Endothelial cell of umbilical vein (primary cell): ENCODE data around the gene VPS54. TPM values are rescaled to one million over a fixed set of nuclear protein-coding genes. Genes with fewer than 3 reads are reported as not detected.

ENCODE experiments used
- BruUV-seq: library from RNA; stranded (reverse); fragments of 400-500 nt; replicated peaks from 2 replicates; lab custom pipeline; 2021; lab: Mats Ljungman, UMichigan
- CTCF ChIA-PET: fragments of 300-600, 350-600 bp; sonication (Branson Sonifier 250); formaldehyde crosslinking; loops from one replicate; lab custom pipeline; 2021; ENCODE audit warnings: antibody characterized with exemption, inconsistent platforms; lab: Charles Lee
- POLR2A ChIA-PET: fragments of 300-600, 350-600 bp; sonication (Branson Sonifier 250); formaldehyde crosslinking; loops from one replicate; lab custom pipeline; 2021; ENCODE audit warnings: antibody characterized with exemption, inconsistent platforms; lab: Charles Lee
- DNase-seq: peaks from one replicate; pipeline ENCODE4 v3.0.0-alpha.2; 2011; ENCODE audit warnings: low read depth, low spot score
- FAIRE-seq: peaks from 2 replicates; lab custom pipeline; 2011; peaks lifted over from hg19 to GRCh38; lab: Jason Lieb, UNC
- H2AFZ ChIP-seq: 2 replicates; pipeline ENCODE4 v1.6.0; 2012; ENCODE audit warnings: low read depth, low read length, control low read depth, inconsistent platforms
- H3K27ac ChIP-seq: 2 replicates; pipeline ENCODE4 v1.5.1; 2011; ENCODE audit warnings: low read depth, mild to moderate bottlenecking, control low read depth, low read length, moderate library complexity; ENCODE audit not compliant: insufficient read depth
- H3K27me3 ChIP-seq, 2 experiments: 2 replicates each; pipeline versions ENCODE4 v1.6.0 to v1.6.1; 2011; ENCODE audit warnings: low read length in 2 of 2, mixed read lengths in 1 of 2; ENCODE audit not compliant: control insufficient read depth in 2 of 2, insufficient read depth in 2 of 2
- H3K36me3 ChIP-seq, 2 experiments: 2 replicates in 1 of 2; 3 replicates in 1 of 2; pipeline ENCODE4 v1.5.1; 2011; ENCODE audit warnings: low read length in 2 of 2, mild to moderate bottlenecking in 1 of 2, moderate library complexity in 1 of 2; ENCODE audit not compliant: control insufficient read depth in 2 of 2, insufficient read depth in 2 of 2; ENCODE audit errors: extremely low read depth in 1 of 2
- H3K4me1 ChIP-seq: 3 replicates; pipeline ENCODE4 v1.5.1; 2011; ENCODE audit warnings: mild to moderate bottlenecking, low read length; ENCODE audit not compliant: control insufficient read depth, insufficient read depth; ENCODE audit errors: extremely low read depth
- H3K4me2 ChIP-seq: 2 replicates; pipeline ENCODE4 v1.6.1; 2011; ENCODE audit warnings: low read length, control low read depth, mixed read lengths; ENCODE audit not compliant: insufficient read depth
- H3K4me3 ChIP-seq, 3 experiments: fragments of 200-600 bp in 1 of 3; sonication (generic), shearing (Covaris generic) in 1 of 3; replicated peaks in 1 of 3; 2 replicates each; pipeline ENCODE4 v1.5.1; 2011 to 2016; ENCODE audit warnings: control low read depth in 3 of 3, low read length in 3 of 3, mild to moderate bottlenecking in 2 of 3, inconsistent platforms in 1 of 3, low read depth in 1 of 3, moderate library complexity in 1 of 3; ENCODE audit not compliant: insufficient read depth in 1 of 3
- H3K79me2 ChIP-seq: 2 replicates; pipeline ENCODE4 v1.6.0; 2012; ENCODE audit warnings: low read length, inconsistent platforms; ENCODE audit not compliant: control insufficient read depth, insufficient read depth
- H3K9ac ChIP-seq: replicated peaks from 2 replicates; pipeline ENCODE3; 2011; ENCODE audit warnings: low read length, control low read depth; ENCODE audit not compliant: insufficient read depth; ENCODE audit errors: extremely low read depth
- H3K9me1 ChIP-seq: replicated peaks from 3 replicates; pipeline ENCODE4 v1.6.0; 2011; ENCODE audit warnings: mild to moderate bottlenecking, low read length; ENCODE audit not compliant: control insufficient read depth, insufficient read depth; ENCODE audit errors: extremely low read depth
- H3K9me3 ChIP-seq: replicated peaks from 2 replicates; pipeline ENCODE4 v1.5.1; 2012; ENCODE audit warnings: low read length, inconsistent platforms; ENCODE audit not compliant: control insufficient read depth, insufficient read depth
- H4K20me1 ChIP-seq: replicated peaks from 2 replicates; pipeline ENCODE3; 2011; ENCODE audit warnings: mild to moderate bottlenecking, low read length; ENCODE audit not compliant: control insufficient read depth, insufficient read depth; ENCODE audit errors: extremely low read depth
- EZH2 ChIP-seq: IDR thresholded peaks from 2 replicates; pipeline ENCODE4 v1.6.1; 2012; ENCODE audit warnings: borderline replicate concordance, low read depth, mild to moderate bottlenecking, moderate library complexity, low read length, inconsistent platforms; ENCODE audit not compliant: severe bottlenecking
- FOS ChIP-seq: IDR thresholded peaks from 2 replicates; pipeline ENCODE4 v1.6.1; 2011; ENCODE audit warnings: mild to moderate bottlenecking, low read length, moderate library complexity, borderline replicate concordance; ENCODE audit not compliant: insufficient read depth
- GATA2 ChIP-seq: IDR thresholded peaks from 2 replicates; pipeline ENCODE4 v1.7.0; 2011; ENCODE audit warnings: low read depth, mild to moderate bottlenecking, moderate library complexity, mixed read lengths, low read length; ENCODE audit not compliant: insufficient read length, insufficient read depth
- JUN ChIP-seq: IDR thresholded peaks from 2 replicates; pipeline ENCODE4 v1.6.1; 2011; ENCODE audit warnings: borderline replicate concordance, low read depth; ENCODE audit not compliant: insufficient read length, insufficient read depth
- MYC ChIP-seq: IDR thresholded peaks from one replicate; pipeline ENCODE4 v1.6.1; 2011; ENCODE audit warnings: mild to moderate bottlenecking, low read depth, low read length
- POLR2A ChIP-seq: IDR thresholded peaks from 2 replicates; pipeline ENCODE4 v1.6.1; 2012; ENCODE audit warnings: low read depth, mild to moderate bottlenecking, control low read depth, low read length
- POLR2AphosphoS5 ChIP-seq: IDR thresholded peaks from 2 replicates; pipeline ENCODE4 v1.6.1; 2012; ENCODE audit warnings: low read depth, mild to moderate bottlenecking, control low read depth, low read length, moderate library complexity; ENCODE audit not compliant: insufficient read depth
- dilution Hi-C: fragments of 300-500 bp; cut with MboI; formaldehyde crosslinking; loops from one replicate; pipeline ENCODE4 v1.15.0; 2019; ENCODE audit warnings: low sequenced_read_pairs; ENCODE audit not compliant: extremely low pct_ligation_motif_present
- intact Hi-C: fragments of 100-400 bp; cut with micrococcal nuclease; formaldehyde crosslinking; loops from one replicate; pipeline ENCODE4 v1.10.0; 2022
- polyA plus RNA-seq, 4 experiments: library from polyadenylated mRNA; depleted of rRNA in 3 of 4; stranded (reverse) in 3 of 4; unstranded in 1 of 4; fragments of >200 nt; gene quantifications; 2 replicates each; pipeline versions ENCODE4 v1.2.1 to v1.2.3, GENCODE V29; 2011 to 2012; ENCODE audit warnings: missing spikeins in 1 of 4
- total RNA-seq: library from RNA; stranded (reverse); gene quantifications from 2 replicates; pipeline ENCODE4 v1.2.3, GENCODE V29; 2021
- TF ChIP-seq, protein P1 (sequence below), 2 donors: IDR thresholded peaks; 1 replicate in 1 of 2; 2 replicates in 1 of 2; pipeline ENCODE4 v1.5.1; 2011; ENCODE audit warnings: low read length in 2 of 2, mild to moderate bottlenecking in 2 of 2, moderate library complexity in 2 of 2, control low read depth in 1 of 2, inconsistent platforms in 1 of 2, low read depth in 1 of 2; ENCODE audit not compliant: insufficient read depth in 1 of 2; ENCODE audit errors: extremely low read depth in 1 of 2
- TF ChIP-seq, protein P2 (sequence below): IDR thresholded peaks from 2 replicates; pipeline ENCODE4 v1.6.1; 2011; ENCODE audit not compliant: insufficient read depth, insufficient read length

Gene VPS54
- total and polyA plus RNA-seq, 2 donors (not counting 3 experiments of a cell fraction or from before 2014, with no cell fraction given) = 6.3 to 17.7 TPM

DNA sequence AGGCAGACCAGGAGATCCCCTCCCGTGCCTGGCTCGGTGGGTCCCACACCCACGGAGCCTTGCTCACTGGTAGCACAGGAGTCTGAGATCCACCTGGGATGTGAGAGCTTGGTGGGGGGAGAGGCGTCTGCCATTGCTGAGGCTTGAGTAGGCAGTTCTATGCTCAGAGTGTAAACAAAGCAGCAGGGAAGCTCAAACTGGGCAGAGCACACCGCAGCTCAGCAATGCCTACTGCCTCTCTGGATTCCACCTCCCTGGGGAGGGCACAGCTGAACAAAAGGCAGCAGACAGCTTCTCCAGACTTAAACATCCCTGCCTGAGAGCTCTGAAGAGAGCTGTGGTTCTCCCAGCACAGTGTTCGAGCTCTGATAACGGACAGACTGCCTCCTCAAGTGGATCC lies 92.4 kb downstream of the VPS54 start:
- DNase-seq (no peak), FAIRE-seq (no peak)
- Histone ChIP-seq H3K4me1 (no peaks in the 10 kb centered on the region), H4K20me1 (no peaks in the 10 kb centered on the region), H3K36me3 (no peaks in the 10 kb centered on the region), H3K9me1 (no peaks in the 10 kb centered on the region), H3K9ac (no peak overlapping the region), H3K4me2 (no peak overlapping the region), H3K9me3 (no peaks in the 10 kb centered on the region), H3K4me3 (no peak overlapping the region), H2AFZ (no peak overlapping the region), H3K79me2 (no peaks in the 10 kb centered on the region), H3K27me3 (no peaks in the 10 kb centered on the region), H3K27ac (no peak overlapping the region)
- BruUV-seq = no TSS peak
- intact Hi-C loops (no loop called here), dilution Hi-C loops (no loop called here)
- CTCF ChIA-PET = interaction anchor here (0.9 to 1.2 kb wide), 3 partner anchors 8 to 52 kb away, joined by 3 to 4 read pairs (median 3); no protein-coding TSS in a partner anchor
- POLR2A ChIA-PET = no interaction called here
- TF ChIP-seq FOS = no peak
- no peak for TF ChIP-seq EZH2
- TF ChIP-seq MYC = no peak
- TF ChIP-seq POLR2A = no peak
- TF ChIP-seq, protein P1, sequence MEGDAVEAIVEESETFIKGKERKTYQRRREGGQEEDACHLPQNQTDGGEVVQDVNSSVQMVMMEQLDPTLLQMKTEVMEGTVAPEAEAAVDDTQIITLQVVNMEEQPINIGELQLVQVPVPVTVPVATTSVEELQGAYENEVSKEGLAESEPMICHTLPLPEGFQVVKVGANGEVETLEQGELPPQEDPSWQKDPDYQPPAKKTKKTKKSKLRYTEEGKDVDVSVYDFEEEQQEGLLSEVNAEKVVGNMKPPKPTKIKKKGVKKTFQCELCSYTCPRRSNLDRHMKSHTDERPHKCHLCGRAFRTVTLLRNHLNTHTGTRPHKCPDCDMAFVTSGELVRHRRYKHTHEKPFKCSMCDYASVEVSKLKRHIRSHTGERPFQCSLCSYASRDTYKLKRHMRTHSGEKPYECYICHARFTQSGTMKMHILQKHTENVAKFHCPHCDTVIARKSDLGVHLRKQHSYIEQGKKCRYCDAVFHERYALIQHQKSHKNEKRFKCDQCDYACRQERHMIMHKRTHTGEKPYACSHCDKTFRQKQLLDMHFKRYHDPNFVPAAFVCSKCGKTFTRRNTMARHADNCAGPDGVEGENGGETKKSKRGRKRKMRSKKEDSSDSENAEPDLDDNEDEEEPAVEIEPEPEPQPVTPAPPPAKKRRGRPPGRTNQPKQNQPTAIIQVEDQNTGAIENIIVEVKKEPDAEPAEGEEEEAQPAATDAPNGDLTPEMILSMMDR (IDR thresholded peaks at IDR 0.05; ENCODE audit: extremely low read depth in 1 of 2, insufficient read depth in 1 of 2, low read depth in 1 of 2, low read length in 2 of 2) = no peak
- no peak for TF ChIP-seq GATA2
- TF ChIP-seq, protein P2, sequence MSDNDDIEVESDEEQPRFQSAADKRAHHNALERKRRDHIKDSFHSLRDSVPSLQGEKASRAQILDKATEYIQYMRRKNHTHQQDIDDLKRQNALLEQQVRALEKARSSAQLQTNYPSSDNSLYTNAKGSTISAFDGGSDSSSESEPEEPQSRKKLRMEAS = no peak
- TF ChIP-seq POLR2AphosphoS5 = no peak
- no peak for TF ChIP-seq JUN
